GM19043 (cell line): ENCODE results near the gene PERP.
"Not testable (repeated sequence)": the region's sequence is repeated elsewhere in the genome, so short reads cannot be mapped to it uniquely, and the experiment has no call there.

Experiments used
- ATAC-seq: cut with Tn5 transposase; IDR thresholded peaks from one replicate; pipeline ENCODE4 v1.9.1; 2021; ENCODE audit warnings: low read depth; ENCODE audit not compliant: unreplicated experiment

The PERP gene

GRCh38 chr6:138107078-138107751, at the start of gene PERP:
TSS of gene PERP (minus strand) at chr6:138107419. CDS start at chr6:138107340, 79 bp downstream.
- peak; percentile 52 for ATAC-seq

DNA sequence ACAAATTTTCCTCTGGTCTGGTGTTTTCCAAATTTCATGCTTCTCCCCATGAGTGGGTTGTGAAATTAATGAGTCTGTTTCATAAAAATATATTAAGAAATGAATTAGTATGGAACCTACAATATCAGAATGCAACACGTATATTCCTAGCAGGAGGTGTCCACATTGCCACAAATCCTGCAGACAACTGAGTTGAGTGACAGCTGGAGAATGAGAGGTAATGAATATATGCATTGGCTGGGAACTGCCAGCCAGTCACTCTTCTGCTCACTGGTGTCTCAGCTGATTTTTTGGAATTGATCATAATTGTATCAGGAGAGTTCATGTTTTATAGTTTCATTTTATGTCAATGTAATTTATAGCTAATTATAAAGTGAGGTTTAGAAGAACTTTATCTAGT, 48.2 kb upstream of the PERP start:
- ATAC-seq: no peak

GRCh38 chr6:138146544-138146943, 39.3 kb upstream of the PERP start:
- ATAC-seq: no peak

DNA sequence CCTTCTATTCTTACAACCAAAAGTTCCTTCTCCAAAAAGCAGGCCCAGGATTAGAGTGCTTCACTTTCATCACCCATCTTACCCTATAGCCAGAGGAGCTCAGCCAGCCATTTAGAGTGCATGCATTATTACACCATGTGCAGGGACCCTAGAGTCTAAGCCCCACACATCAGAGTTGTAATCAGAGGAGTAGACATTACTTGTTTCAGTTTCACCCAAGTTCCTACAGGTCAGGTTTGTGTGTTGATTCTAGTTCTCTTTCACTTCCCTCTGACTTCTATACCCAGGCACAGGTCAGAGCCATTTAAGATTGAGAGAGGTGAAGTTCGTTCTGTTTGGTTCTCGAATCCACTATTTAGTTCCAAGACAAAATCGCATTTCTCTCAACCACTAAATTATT, 38.2 kb upstream of the PERP start:
- ATAC-seq: peak; percentile 83

GRCh38 chr6:138142806-138143205, 35.6 kb upstream of the PERP start:
- no peak for ATAC-seq

DNA sequence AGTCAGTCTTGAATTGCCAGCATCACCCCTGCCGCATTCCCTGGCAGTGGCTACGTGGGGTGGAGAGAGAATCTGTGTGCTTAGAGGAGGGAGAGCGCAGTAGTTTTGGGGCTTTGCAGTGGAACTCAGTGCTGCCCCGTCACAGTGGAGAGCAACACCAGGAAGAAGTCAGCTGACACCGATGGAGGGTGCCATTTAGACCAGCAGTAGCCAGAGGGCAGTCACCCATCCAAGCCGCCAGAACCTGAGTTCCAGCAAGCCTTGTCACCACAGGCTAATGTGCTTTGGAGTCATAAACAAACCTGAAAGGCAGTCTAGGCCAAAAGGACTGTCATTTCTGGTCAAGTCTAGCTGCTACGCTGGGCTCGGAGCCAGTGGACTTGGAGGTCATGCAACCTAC, 22.0 kb upstream of the PERP start:
- ATAC-seq: no peak

DNA sequence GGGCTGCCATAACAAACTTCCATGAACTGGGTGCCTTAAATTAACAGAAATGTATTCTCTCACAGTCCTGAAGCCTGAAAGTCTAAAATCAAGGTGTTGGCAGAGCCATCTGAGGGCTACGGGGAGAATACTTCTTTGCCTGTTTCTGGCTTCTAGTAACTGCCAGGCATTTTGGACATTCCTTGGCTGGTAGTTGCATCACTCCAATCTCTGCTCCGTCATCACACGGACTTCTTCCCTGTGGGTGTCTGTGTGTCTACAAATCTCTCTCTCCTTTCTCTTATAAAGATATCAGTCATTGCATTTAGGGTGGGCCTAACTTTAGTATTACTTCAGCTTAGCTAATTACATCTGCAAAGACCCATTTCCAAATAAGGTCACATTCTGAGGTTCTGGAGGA, 20.9 kb upstream of the PERP start:
- ATAC-seq: no peak

GRCh38 chr6:138124096-138124495, 16.9 kb upstream of the PERP start:
- no peak for ATAC-seq

DNA sequence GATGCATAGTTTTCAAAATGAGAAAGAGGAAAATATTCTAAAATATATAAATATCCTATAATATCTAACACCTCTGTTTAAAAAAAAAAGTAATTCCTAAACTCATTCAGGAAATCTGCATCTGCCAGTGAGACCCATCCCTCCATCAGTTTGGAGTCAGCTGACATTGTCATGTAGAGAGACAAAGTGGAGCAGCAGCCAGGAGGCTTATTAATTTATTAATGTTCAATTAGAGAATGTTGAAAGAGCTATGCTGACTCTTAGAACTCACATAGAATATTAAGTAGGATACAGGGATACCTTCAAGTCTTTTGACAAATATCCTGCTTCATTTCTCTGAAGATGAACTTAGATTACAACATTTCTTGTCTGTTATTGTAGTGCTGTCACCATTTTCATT, 12.8 kb upstream of the PERP start:
- ATAC-seq: no peak

GRCh38 chr6:138119229-138119628, 12.0 kb upstream of the PERP start:
- ATAC-seq: not testable (repeated sequence)

DNA sequence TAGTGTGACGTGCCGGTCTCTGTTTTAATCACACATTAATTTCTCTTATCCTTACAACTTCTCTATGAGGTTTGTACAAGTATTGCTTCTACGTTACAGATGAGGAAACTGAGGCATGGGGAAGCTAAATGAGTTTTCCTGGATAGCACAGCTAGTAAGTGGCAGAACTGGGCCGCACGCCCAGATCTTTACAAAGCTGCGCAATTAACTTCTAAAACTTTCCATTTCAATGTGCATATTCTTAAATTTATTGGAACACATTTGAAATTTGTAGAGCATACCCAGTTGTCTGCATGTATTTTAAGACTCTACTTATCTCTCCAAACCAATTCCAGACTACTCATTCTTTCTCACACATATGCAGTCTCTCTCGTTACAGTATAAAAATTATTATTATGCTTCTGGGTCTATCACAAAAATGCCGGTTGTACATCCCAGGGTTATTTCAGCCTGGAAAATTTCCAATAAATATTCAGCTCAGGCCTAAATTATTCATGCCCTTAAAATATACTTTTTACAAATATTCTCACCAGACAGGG, 10.2 kb upstream of the PERP start:
- no peak for ATAC-seq

DNA sequence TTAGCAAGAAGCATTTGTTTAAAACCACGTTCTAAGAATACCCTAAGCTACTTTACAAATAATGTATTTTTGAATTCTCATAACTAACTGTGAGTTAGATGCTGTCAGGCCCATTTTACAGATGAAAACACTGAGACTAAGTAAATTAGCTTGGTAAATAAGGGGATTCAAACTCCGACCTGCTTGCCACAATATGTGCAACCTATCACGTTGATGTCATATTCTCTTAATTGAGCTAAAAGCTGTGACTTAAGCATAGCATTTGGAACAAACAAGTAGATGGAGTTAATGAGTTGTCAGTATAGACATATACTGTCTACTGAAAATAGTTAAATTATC, 9.4 kb upstream of the PERP start:
- ATAC-seq: no peak

DNA sequence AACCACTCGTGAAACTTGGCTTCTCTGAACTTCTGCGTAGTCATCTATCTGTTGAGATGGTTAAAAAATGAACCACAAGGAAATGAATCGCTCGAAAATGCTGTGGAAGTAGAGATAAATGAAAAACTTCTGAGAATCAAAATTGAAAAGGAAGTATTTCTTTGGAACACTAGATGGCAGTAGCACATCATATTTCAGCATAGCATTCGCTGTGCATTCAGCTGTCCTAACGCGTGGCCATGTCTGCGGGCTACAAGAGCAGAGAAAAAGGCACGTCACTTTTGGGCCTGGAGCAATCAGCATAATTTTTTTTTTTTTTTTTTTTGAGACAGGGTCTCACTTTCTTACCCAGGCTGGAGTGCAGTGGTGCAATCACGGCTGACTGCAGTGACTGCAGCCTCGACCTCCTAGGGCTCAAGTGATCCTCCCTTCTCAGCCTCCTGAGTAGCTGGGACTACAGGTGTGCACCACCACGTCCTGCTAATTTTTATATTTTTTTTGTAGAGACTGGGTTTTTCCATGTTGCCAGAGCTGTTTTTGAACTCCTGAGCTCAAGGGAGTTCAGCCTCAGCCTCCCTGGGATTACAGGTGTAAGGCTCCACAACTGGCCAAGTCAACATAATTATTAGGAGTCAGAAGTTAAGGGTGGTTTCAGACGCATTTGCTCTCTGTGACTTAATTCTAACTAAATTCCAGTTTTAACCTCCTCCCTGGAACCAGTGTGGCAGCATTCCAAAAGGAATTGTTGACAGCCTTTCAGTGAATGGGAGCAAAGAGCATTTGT, 8.8 kb upstream of the PERP start:
- peak; percentile 92 for ATAC-seq

DNA sequence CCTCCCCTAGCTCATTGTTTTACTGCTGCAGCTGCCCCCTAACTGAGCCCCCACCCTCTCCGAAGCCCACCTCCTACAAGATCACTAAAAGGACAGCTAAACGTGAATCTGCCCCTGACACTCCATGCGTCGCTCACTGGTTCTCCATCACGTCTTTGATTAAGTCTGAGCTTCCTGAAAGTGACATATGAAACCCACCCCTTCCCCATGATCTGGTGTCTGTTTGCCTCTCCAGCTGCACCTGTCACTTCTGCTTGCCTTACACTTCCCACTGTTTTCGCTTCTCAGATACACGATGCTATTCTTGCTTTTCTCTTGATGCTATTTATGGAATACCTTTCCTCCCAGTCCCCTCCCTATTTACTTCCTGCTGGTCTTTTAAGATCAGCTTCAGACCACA, 8.0 kb upstream of the PERP start:
- ATAC-seq: no peak

DNA sequence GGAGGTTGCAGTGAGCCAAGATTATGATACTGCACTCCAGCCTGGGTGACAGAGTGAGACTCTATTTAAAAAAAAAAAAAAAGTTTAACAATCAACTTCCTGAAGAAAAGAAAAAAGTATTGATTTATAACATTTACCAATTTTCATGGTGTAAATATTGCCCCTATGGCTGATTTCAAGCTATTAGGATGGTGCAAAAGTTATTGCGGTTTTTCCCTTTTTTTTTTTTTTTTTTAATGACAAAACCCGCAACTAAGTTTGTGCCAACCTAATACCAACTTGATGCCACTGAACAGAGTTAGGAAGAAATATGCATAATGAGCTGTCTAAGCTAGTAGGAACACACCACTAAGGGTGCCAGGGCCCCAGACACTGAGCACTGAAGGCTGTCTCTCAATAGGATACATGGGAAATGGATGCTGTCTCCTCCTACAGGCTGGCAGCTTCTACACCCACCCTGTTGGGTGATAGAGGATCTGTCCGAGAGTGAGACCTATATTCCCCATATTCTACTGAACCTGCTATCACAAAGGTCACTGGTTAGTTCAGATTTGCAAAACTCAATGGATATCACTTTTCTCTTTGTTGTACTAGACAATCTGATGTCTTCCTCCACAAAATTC, 6.5 kb upstream of the PERP start:
- ATAC-seq: no peak

- ATAC-seq: no peak
These were observed 3.0 kb upstream of the PERP start for GRCh38 chr6:138110229-138110628.

DNA sequence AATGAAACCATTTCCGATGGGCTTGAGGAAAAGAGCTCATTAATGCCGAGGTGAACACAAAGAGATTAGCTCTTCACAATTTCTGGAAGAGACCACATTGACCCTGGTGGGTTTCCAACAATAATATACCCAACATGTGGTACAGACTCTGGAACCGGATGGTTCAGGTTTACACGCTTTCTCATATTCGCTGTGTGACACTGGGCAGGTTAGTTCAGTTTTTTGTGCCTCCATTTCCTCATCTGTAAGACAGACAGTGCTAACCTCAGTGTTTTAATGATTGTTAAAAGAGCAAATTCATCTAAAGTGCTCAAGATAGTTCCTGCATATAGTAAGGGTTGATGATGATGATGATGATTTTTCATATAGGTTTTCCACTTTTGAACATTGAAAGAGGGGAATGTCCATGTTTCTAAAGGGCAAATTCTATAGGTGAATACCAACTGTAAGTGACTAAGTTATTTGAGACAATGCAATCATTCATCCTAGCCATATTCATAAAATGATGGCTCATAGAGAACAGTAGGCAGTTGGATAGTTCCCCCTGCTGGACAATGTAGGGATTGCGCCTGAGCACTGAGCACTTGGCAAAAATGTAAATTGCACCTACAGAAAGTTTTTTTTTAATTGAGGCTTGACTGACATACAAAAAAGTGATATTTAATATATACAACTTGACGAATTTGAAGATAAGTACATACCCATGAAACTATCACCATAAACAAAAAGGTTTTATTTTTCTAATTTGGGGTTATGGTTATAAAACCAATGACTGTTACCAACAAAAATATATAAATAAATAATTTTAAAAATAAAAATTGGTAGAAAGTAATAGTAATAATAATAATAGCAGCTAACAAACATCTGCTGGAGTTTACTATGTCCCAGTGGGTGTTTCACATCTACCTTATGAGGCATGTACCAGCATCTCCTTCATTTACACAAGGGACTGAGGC, 2.1 kb upstream of the PERP start:
- ATAC-seq: peak; percentile 48

DNA sequence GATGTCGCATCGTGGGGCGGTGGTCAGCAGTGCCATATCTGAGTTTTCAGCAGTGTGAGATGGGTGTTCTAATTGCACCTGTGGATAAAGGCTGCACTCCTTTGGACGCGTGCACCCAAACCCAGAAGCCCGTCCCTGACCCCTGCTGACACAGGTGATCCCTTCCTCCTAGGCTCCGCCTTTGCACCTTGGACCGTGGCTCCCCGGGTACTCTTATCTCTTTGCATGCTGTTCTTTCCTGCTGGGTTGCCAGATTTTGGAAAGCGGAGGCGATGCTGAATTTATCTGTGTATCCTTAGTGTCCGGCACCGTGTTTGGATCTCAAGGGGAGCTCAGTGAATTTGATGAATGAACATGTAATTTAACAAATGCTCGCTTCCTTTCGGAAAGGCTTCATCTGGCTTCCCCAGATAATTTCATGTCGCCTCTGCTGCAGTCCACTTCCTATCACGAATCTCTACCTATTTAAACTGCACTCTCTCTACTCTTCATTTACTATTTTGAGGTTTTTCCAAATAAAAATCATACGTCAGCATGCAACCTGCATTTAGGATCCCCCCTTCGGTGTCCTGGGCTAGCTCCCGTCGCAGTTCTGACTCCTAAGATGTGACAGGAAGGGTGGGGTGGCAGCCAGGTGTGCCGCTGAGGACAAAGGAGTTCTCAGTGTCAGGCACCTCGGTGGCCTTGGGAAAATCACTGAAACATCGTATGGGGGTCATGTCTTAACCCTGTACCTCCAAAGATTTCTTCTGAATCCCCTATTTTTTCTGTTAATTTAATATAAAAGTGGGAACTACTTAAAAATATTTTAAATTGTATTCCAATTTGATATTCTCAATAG, 753 bp upstream of the PERP start:
- ATAC-seq: no peak

DNA sequence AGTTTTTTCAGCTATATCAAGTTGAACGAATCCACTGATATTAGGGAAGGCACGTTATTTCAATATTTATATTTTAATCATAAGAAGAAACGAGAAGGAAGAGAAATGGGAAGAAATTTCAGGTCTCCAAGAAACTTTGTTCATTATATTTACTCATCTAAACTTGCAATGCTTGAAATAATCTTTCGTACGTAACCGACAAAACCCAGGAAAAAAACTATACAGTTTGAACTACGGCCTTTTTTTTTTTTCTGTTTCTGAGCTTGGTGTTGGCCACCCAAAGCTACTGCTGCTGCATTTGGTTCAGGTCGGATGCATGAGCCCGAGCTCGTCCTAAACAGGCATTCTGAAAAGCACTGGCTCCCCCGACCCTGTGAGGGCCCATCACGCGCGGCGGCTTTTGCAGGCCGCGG, 548 bp downstream of the PERP start:
- ATAC-seq: no peak
